GM19025 (cell line): ENCODE results near the gene SPANXA2.
"Not testable (repeated sequence)": the region's sequence is repeated elsewhere in the genome, so short reads cannot be mapped to it uniquely, and the experiment has no call there.

ENCODE experiments used
- ATAC-seq: cut with Tn5 transposase; IDR thresholded peaks from one replicate; pipeline ENCODE4 v1.9.1; 2021; ENCODE audit warnings: mild to moderate bottlenecking, low read depth, moderate library complexity; ENCODE audit not compliant: unreplicated experiment

Gene SPANXA2, protein sequence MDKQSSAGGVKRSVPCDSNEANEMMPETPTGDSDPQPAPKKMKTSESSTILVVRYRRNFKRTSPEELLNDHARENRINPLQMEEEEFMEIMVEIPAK

GRCh38 chrX:141589408-141589807 is at the start of gene SPANXA2:
Gene SPANXA2, plus strand, starts transcription at chrX:141589708. Its CDS starts 60 bp downstream, at chrX:141589768.
- ATAC-seq, result not testable (repeated sequence)

- not testable (repeated sequence) for ATAC-seq
These were observed 47.0 kb upstream of the SPANXA2 start for GRCh38 chrX:141542551-141542950.

GRCh38 chrX:141584638-141585037 is 4.9 kb upstream of the SPANXA2 start, which contains the start of gene SPANXA1:
Gene SPANXA1, minus strand, starts transcription at chrX:141584738. Its CDS starts 60 bp downstream, at chrX:141584678.
- ATAC-seq, result not testable (repeated sequence)

DNA sequence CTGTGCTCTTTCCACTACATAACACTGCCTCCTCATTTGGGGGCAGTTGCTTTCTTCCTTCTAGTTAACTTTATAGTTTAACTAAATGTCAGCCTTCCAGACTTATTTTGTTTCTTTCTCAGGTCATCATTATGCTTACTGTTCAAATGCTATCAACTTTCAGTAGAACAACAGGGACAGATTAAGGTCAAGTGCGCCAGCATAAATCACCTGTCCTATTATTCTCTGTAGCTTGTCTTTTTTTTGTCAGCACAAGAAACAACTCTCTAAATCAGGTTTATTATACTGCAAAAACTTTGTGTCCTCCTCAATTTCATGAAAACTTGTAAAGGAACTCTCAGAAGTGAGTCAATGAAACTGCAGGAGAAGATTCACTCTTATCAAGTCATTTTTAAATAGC is 19.6 kb downstream of the SPANXA2 start:
- no peak for ATAC-seq

GRCh38 chrX:141619336-141619735 is 29.8 kb downstream of the SPANXA2 start:
- ATAC-seq, result no peak

- ATAC-seq, result no peak
These were observed 42.6 kb downstream of the SPANXA2 start for GRCh38 chrX:141632124-141632523.

DNA sequence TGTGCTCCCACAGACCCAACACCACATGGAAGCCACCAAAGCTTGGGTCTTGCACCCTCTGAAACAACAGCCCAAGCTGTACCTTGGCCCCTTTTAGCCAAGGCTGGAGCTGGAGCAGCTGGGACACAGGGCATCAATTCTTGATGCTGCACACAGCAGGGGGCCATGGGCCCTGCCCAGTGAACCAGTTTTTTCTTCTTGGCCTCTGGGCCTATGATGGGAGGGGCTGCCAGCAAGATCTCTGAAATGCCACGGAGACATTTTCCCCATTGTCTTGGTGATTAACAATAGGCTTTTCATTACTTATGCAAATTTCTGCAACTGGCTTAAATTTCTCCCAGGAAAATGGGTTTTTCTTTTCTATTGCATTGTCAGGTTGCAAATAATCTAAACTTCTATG is 49.0 kb downstream of the SPANXA2 start:
- no peak for ATAC-seq
